ENCODE results near the gene KIAA1755.

GRCh38 chr20:38170826-38171674 lies 89.5 kb downstream of the KIAA1755 start:
- no peak for TF ChIP-seq CTCF (IDR thresholded peaks at IDR 0.05)
- no peak for TF ChIP-seq POLR2A (IDR thresholded peaks at IDR 0.05)
